ENCODE measurements around the gene SPATA2.

The SPATA2 gene

GRCh38 chr20:49853640-49854039 is 61.7 kb downstream of the SPATA2 start:
- DNase-seq: no peak
